DND-41 (cell line): ENCODE measurements around the gene LAD1.

Source experiments
- EZH2 ChIP-seq: IDR thresholded peaks from 3 replicates; pipeline ENCODE4 v1.6.1; 2012; ENCODE audit warnings: borderline replicate concordance, low read depth, mild to moderate bottlenecking, moderate library complexity, low read length, inconsistent platforms; ENCODE audit not compliant: severe bottlenecking
- TF ChIP-seq, protein P1 (sequence below): IDR thresholded peaks from 2 replicates; pipeline ENCODE4 v1.5.1; 2012; ENCODE audit warnings: borderline replicate concordance, low read length, moderate library complexity, mild to moderate bottlenecking; ENCODE audit not compliant: poor library complexity, severe bottlenecking; ENCODE audit errors: extremely low read depth

DNA sequence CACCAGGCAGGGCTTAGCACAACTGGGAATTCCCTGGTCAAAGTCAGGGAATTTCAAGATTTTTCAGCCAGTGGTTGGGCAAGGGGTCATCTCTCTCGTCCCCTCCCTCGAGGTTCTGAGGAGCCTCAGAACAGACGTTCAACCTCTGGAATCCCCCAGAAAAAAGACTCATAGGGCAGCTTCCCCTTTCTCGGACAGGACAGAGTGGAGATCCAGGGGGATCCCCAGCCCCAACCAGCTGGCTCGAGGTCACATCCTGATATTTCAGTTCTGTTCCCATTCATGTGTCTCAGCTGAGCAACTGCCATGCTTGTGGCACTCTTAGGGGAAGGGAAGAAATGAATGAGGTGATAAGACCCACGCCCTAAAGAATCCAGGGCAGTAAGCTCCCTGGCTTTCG is 4.9 kb upstream of the LAD1 start:
- TF ChIP-seq, protein P1, sequence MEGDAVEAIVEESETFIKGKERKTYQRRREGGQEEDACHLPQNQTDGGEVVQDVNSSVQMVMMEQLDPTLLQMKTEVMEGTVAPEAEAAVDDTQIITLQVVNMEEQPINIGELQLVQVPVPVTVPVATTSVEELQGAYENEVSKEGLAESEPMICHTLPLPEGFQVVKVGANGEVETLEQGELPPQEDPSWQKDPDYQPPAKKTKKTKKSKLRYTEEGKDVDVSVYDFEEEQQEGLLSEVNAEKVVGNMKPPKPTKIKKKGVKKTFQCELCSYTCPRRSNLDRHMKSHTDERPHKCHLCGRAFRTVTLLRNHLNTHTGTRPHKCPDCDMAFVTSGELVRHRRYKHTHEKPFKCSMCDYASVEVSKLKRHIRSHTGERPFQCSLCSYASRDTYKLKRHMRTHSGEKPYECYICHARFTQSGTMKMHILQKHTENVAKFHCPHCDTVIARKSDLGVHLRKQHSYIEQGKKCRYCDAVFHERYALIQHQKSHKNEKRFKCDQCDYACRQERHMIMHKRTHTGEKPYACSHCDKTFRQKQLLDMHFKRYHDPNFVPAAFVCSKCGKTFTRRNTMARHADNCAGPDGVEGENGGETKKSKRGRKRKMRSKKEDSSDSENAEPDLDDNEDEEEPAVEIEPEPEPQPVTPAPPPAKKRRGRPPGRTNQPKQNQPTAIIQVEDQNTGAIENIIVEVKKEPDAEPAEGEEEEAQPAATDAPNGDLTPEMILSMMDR, result no peak
- TF ChIP-seq EZH2, result no peak
